Natural killer cell treated with Interleukin-12 subunit alpha and Interleukin-12 subunit beta and Interleukin-15 and Interleukin-18, amount 100 ng/mL, for 72 hours (primary cell): Measurements from ENCODE around the gene LMTK2. TPM values are rescaled to one million over a fixed set of nuclear protein-coding genes. Genes with fewer than 3 reads are reported as not detected.

Experiments used
- ATAC-seq, 2 donors: fragments of 150-1000 bp; cut with Tn5 transposase in 1 of 2; sonication (Bioruptor Pico), chemical (Tn5 transposase) in 1 of 2; 2 replicates each; pipeline ENCODE4 v1.10.0; 2021
- DNase-seq: peaks from one replicate; pipeline ENCODE4 v3.0.0; 2022; ENCODE audit warnings: low spot score
- H3K27ac Mint-ChIP-seq, 2 donors: 1 replicate in 1 of 2; 2 replicates in 1 of 2; pipeline ENCODE4 v1.8.0; 2022; ENCODE audit warnings: mixed read lengths in 2 of 2, mild to moderate bottlenecking in 1 of 2, moderate library complexity in 1 of 2
- H3K27me3 Mint-ChIP-seq, 2 donors: 1 replicate in 1 of 2; 2 replicates in 1 of 2; pipeline ENCODE4 v1.8.0; 2022; ENCODE audit warnings: mixed read lengths in 2 of 2
- H3K36me3 Mint-ChIP-seq: one replicate; pipeline ENCODE4 v1.8.0; 2022; ENCODE audit warnings: mixed read lengths
- H3K4me1 Mint-ChIP-seq, 2 donors: 1 replicate in 1 of 2; 2 replicates in 1 of 2; pipeline ENCODE4 v1.8.0; 2022; ENCODE audit warnings: low read depth in 2 of 2, mixed read lengths in 2 of 2, mild to moderate bottlenecking in 1 of 2
- H3K4me3 Mint-ChIP-seq: one replicate; pipeline ENCODE4 v1.8.0; 2022; ENCODE audit warnings: mixed read lengths
- H3K9me3 Mint-ChIP-seq: 2 replicates; pipeline ENCODE4 v1.8.0; 2022; ENCODE audit warnings: mixed read lengths
- total RNA-seq, 2 donors: library from RNA; stranded (reverse); gene quantifications; one replicate each; pipeline ENCODE4 v1.2.3, GENCODE V29; 2022

The LMTK2 gene
- total RNA-seq, 2 donors from 2014 or later: 26.7 to 31.0 TPM

GRCh38 chr7:98251231-98251600 lies 144.6 kb downstream of the LMTK2 start:
- DNase-seq (no peak), ATAC-seq (no peak)
- Mint-ChIP-seq H3K4me1 (peaks cover 38 to 40% of the 10 kb centered on the region in 2 donors), H3K9me3 (no peaks in the 10 kb centered on the region), H3K27me3 (no peaks in the 10 kb centered on the region), H3K4me3 (peak overlapping the region; percentile 88), H3K27ac (peak overlapping the region; percentile 86 to 92), H3K36me3 (no peaks in the 10 kb centered on the region)

- Mint-ChIP-seq H3K36me3 (no peaks in the 10 kb centered on the region), H3K27ac (peak within 1 kb of the TSS; percentile 86 to 92), H3K9me3 (no peaks in the 10 kb centered on the region), H3K27me3 (no peaks in the 10 kb centered on the region), H3K4me1 (peaks cover 38 to 40% of the 10 kb centered on the region in 2 donors), H3K4me3 (peak within 1 kb of the TSS; percentile 88)
- DNase-seq (peak; percentile 96), ATAC-seq (peak; percentile 99 to 100)
Measured at GRCh38 chr7:98251601-98252424, 145.2 kb downstream of the LMTK2 start, which contains the start of gene TECPR1. TSS of gene TECPR1 (minus strand) at chr7:98252232. CDS start at chr7:98246146, 6,086 bp downstream.

- Mint-ChIP-seq H3K27ac (peak overlapping the region; percentile 86 to 92), H3K4me3 (peak overlapping the region; percentile 88), H3K27me3 (no peaks in the 10 kb centered on the region), H3K36me3 (no peaks in the 10 kb centered on the region), H3K4me1 (peaks cover 38 to 40% of the 10 kb centered on the region in 2 donors), H3K9me3 (no peaks in the 10 kb centered on the region)
- no peak for ATAC-seq
- no peak for DNase-seq
Measured at GRCh38 chr7:98252425-98253054, 145.9 kb downstream of the LMTK2 start.

- Mint-ChIP-seq H3K9me3 (no peaks in the 10 kb centered on the region), H3K27ac (peak overlapping the region; percentile 12 to 72), H3K36me3 (no peaks in the 10 kb centered on the region), H3K4me1 (peaks cover 30 to 34% of the 10 kb centered on the region in 2 donors), H3K27me3 (no peaks in the 10 kb centered on the region), H3K4me3 (peak overlapping the region; percentile 38)
- no peak for DNase-seq
- ATAC-seq: no peak
Measured at GRCh38 chr7:98254516-98254915, 147.9 kb downstream of the LMTK2 start.

- H3K4me1 Mint-ChIP-seq: peaks cover 27 to 31% of the 10 kb centered on the region in 2 donors
- H3K36me3 Mint-ChIP-seq: no peaks in the 10 kb centered on the region
- peak overlapping the region; percentile 12 to 72 for H3K27ac Mint-ChIP-seq
- DNase-seq (no peak), ATAC-seq (peak in 1 of 2 donors; percentile 0)
- H3K4me3 Mint-ChIP-seq: peak overlapping the region; percentile 38
- no peaks in the 10 kb centered on the region for H3K9me3 Mint-ChIP-seq
- H3K27me3 Mint-ChIP-seq: no peaks in the 10 kb centered on the region
Measured at GRCh38 chr7:98254951-98255610, 148.4 kb downstream of the LMTK2 start.

- no peaks in the 10 kb centered on the region for H3K36me3 Mint-ChIP-seq
- DNase-seq (no peak), ATAC-seq (no peak)
- no peak overlapping the region for H3K27ac Mint-ChIP-seq
- H3K4me1 Mint-ChIP-seq: peaks cover 15 to 17% of the 10 kb centered on the region in 2 donors
- H3K27me3 Mint-ChIP-seq: no peaks in the 10 kb centered on the region
- H3K4me3 Mint-ChIP-seq: no peak overlapping the region
- H3K9me3 Mint-ChIP-seq: no peaks in the 10 kb centered on the region
Measured at GRCh38 chr7:98256431-98256830, 149.8 kb downstream of the LMTK2 start.

GRCh38 chr7:98257701-98258100 lies 151.0 kb downstream of the LMTK2 start:
- no peaks in the 10 kb centered on the region for H3K9me3 Mint-ChIP-seq
- no peak overlapping the region for H3K4me3 Mint-ChIP-seq
- DNase-seq (no peak), ATAC-seq (no peak)
- no peak overlapping the region for H3K27ac Mint-ChIP-seq
- no peaks in the 10 kb centered on the region for H3K27me3 Mint-ChIP-seq
- H3K36me3 Mint-ChIP-seq: no peaks in the 10 kb centered on the region
- H3K4me1 Mint-ChIP-seq: peaks cover 12 to 13% of the 10 kb centered on the region in 2 donors

Other genes with a start within 250 kb of the LMTK2 start
- 10 to 100 TPM; 45.0 to 46.7 TPM for gene ASNS, start 234.5 kb upstream of the LMTK2 start, total RNA-seq
- gene OCM2, start 116.7 kb upstream of the LMTK2 start, total RNA-seq: not detected
- gene BHLHA15, start 104.6 kb downstream of the LMTK2 start, total RNA-seq: 1 to 10 TPM; 1.8 to 2.4 TPM
- gene TECPR1, start 145.4 kb downstream of the LMTK2 start, total RNA-seq: 10 to 100 TPM; 42.1 to 68.6 TPM
- 10 to 100 TPM; 40.3 to 48.6 TPM for gene BRI3, start 174.8 kb downstream of the LMTK2 start, total RNA-seq